ENCODE measurements around the gene CTNNA1.

Gene CTNNA1

DNA sequence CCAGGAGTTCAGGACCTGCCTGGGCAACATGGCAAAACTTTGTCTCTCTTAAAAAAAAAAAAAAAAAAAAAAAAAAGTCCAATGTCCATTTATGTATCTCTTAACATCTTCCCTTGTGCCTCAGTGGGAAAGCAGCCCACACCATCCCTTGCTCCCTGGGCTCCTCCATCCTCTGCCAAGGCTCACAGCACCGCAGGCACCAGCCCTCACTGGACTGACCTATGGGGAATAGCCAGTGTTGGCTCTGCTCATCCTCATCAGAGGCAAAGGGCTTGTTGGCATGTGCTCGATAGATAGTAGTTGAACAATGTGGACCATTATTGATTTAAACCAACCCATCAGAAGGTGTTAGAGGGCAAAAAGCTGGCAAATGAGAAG lies 183.7 kb downstream of the CTNNA1 start:
- Histone ChIP-seq H3K4me1 (ENCODE audit: control insufficient read depth, insufficient read depth, low read length, unreplicated experiment) (no peaks in the 10 kb centered on the region), H3K27me3 (ENCODE audit: insufficient read depth, low read length) (no peaks in the 10 kb centered on the region), H3K4me3 (ENCODE audit: low read depth, low read length) (no peak overlapping the region), H2AFZ (ENCODE audit: low read length, unreplicated experiment) (no peak overlapping the region), H3K79me2 (ENCODE audit: control insufficient read depth, insufficient read depth, low read length, unreplicated experiment) (no peaks in the 10 kb centered on the region), H3K27ac (ENCODE audit: low read depth, low read length) (no peak overlapping the region), H3K36me3 (ENCODE audit: insufficient read depth, low read length) (peaks cover 13% of the 10 kb centered on the region; the same call in 1 of the 2 replicates)

- H2AFZ ChIP-seq (ENCODE audit: low read length, unreplicated experiment) = no peak overlapping the region
- no peaks in the 10 kb centered on the region for H3K79me2 ChIP-seq (ENCODE audit: control insufficient read depth, insufficient read depth, low read length, unreplicated experiment)
- H3K4me1 ChIP-seq (ENCODE audit: control insufficient read depth, insufficient read depth, low read length, unreplicated experiment) = no peaks in the 10 kb centered on the region
- no peaks in the 10 kb centered on the region for H3K27me3 ChIP-seq (ENCODE audit: insufficient read depth, low read length)
- H3K4me3 ChIP-seq (ENCODE audit: low read depth, low read length) = no peak overlapping the region
- H3K36me3 ChIP-seq (ENCODE audit: insufficient read depth, low read length) = peaks cover 9% of the 10 kb centered on the region; the same call in 1 of the 2 replicates
- H3K27ac ChIP-seq (ENCODE audit: low read depth, low read length) = no peak overlapping the region
Observed at GRCh38 chr5:138937392-138938387, 184.5 kb downstream of the CTNNA1 start.

DNA sequence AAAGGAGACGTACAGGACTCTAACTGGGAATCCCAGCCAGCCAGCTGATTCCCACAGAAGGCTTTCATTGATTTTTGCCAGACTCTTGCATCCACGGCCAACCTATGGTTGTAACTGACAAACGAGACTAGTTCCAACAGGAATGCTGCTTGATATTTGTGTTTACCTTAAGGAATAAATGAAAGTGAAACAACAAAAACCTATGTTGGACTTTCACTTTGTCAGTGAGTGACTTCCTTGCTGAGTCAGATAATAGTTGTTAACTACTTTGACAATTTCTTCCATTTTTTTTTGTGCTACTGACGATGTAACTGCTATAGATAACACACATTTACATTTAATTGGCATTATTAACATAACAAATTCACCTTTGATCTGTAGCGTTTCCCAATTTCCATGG lies 185.3 kb downstream of the CTNNA1 start:
- Histone ChIP-seq H3K36me3 (ENCODE audit: insufficient read depth, low read length) (peaks cover 9% of the 10 kb centered on the region; the same call in 1 of the 2 replicates), H3K4me1 (ENCODE audit: control insufficient read depth, insufficient read depth, low read length, unreplicated experiment) (no peaks in the 10 kb centered on the region), H2AFZ (ENCODE audit: low read length, unreplicated experiment) (no peak overlapping the region), H3K27ac (ENCODE audit: low read depth, low read length) (no peak overlapping the region), H3K79me2 (ENCODE audit: control insufficient read depth, insufficient read depth, low read length, unreplicated experiment) (no peaks in the 10 kb centered on the region), H3K4me3 (ENCODE audit: low read depth, low read length) (no peak overlapping the region), H3K27me3 (ENCODE audit: insufficient read depth, low read length) (no peaks in the 10 kb centered on the region)

GRCh38 chr5:138942066-138942465 lies 188.8 kb downstream of the CTNNA1 start:
- Histone ChIP-seq H3K4me1 (ENCODE audit: control insufficient read depth, insufficient read depth, low read length, unreplicated experiment) (no peaks in the 10 kb centered on the region), H3K4me3 (ENCODE audit: low read depth, low read length) (no peak overlapping the region), H3K36me3 (ENCODE audit: insufficient read depth, low read length) (no peaks in the 10 kb centered on the region), H3K79me2 (ENCODE audit: control insufficient read depth, insufficient read depth, low read length, unreplicated experiment) (no peaks in the 10 kb centered on the region), H3K27me3 (ENCODE audit: insufficient read depth, low read length) (no peaks in the 10 kb centered on the region), H3K27ac (ENCODE audit: low read depth, low read length) (no peak overlapping the region), H2AFZ (ENCODE audit: low read length, unreplicated experiment) (no peak overlapping the region)

DNA sequence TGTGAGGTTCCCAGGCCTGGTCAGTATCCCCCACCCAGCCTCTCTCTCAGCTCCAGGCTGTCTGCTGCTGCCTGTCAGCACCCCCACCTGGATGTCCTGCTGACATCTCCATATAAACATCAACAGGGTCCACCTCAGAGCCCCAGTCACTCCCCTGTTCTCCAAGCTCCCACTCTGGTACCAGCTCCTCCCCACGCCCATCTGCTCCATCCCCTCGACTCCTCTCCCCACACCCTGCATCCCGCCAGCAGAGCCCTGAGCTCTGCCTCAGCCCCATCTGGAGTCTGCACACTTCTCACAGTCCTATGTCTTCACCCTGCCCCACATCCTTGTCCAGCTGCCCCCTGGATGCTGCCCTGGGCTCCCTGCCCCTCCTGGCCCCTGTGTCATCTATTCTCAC lies 189.6 kb downstream of the CTNNA1 start:
- no peaks in the 10 kb centered on the region for H3K4me1 ChIP-seq (ENCODE audit: control insufficient read depth, insufficient read depth, low read length, unreplicated experiment)
- no peak overlapping the region for H3K27ac ChIP-seq (ENCODE audit: low read depth, low read length)
- no peaks in the 10 kb centered on the region for H3K27me3 ChIP-seq (ENCODE audit: insufficient read depth, low read length)
- H3K79me2 ChIP-seq (ENCODE audit: control insufficient read depth, insufficient read depth, low read length, unreplicated experiment) = no peaks in the 10 kb centered on the region
- no peak overlapping the region for H3K4me3 ChIP-seq (ENCODE audit: low read depth, low read length)
- H2AFZ ChIP-seq (ENCODE audit: low read length, unreplicated experiment) = no peak overlapping the region
- no peaks in the 10 kb centered on the region for H3K36me3 ChIP-seq (ENCODE audit: insufficient read depth, low read length)

DNA sequence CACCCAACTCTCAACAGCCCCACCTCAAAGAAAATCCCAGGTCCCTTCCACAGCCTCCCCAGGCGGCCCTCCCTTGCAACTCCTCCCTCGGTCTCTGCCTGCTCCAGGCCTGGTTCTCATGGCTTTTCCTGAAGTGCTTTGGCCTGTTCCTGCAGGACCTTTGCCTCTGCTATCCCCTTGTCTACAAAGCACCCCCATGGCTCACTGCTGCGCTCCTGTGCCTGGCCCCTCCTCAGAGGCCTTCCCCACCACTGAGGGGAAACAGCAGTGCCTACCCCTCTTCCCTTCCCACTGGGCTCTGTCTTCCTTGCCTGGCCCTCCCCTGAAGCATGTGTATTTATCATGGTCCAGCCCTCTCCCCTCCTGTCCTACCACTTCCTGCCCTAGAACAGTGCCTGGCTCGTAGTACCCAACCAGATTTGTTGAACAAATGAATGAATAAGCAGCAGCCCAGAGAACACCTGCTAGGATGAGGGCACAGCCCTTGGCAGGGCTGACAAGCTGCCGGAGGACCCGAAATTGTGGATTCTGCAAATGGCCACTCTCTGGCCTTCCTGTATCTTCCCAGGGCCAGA lies 190.5 kb downstream of the CTNNA1 start:
- H3K27me3 ChIP-seq (ENCODE audit: insufficient read depth, low read length) = no peaks in the 10 kb centered on the region
- H3K27ac ChIP-seq (ENCODE audit: low read depth, low read length) = no peak overlapping the region
- no peaks in the 10 kb centered on the region for H3K36me3 ChIP-seq (ENCODE audit: insufficient read depth, low read length)
- H2AFZ ChIP-seq (ENCODE audit: low read length, unreplicated experiment) = no peak overlapping the region
- H3K79me2 ChIP-seq (ENCODE audit: control insufficient read depth, insufficient read depth, low read length, unreplicated experiment) = no peaks in the 10 kb centered on the region
- H3K4me3 ChIP-seq (ENCODE audit: low read depth, low read length) = no peak overlapping the region
- H3K4me1 ChIP-seq (ENCODE audit: control insufficient read depth, insufficient read depth, low read length, unreplicated experiment) = no peaks in the 10 kb centered on the region

GRCh38 chr5:138944527-138945322 lies 191.5 kb downstream of the CTNNA1 start:
- Histone ChIP-seq H3K36me3 (ENCODE audit: insufficient read depth, low read length) (no peaks in the 10 kb centered on the region), H3K27ac (ENCODE audit: low read depth, low read length) (no peak overlapping the region), H2AFZ (ENCODE audit: low read length, unreplicated experiment) (no peak overlapping the region), H3K4me1 (ENCODE audit: control insufficient read depth, insufficient read depth, low read length, unreplicated experiment) (no peaks in the 10 kb centered on the region), H3K27me3 (ENCODE audit: insufficient read depth, low read length) (no peaks in the 10 kb centered on the region), H3K79me2 (ENCODE audit: control insufficient read depth, insufficient read depth, low read length, unreplicated experiment) (no peaks in the 10 kb centered on the region), H3K4me3 (ENCODE audit: low read depth, low read length) (no peak overlapping the region)

DNA sequence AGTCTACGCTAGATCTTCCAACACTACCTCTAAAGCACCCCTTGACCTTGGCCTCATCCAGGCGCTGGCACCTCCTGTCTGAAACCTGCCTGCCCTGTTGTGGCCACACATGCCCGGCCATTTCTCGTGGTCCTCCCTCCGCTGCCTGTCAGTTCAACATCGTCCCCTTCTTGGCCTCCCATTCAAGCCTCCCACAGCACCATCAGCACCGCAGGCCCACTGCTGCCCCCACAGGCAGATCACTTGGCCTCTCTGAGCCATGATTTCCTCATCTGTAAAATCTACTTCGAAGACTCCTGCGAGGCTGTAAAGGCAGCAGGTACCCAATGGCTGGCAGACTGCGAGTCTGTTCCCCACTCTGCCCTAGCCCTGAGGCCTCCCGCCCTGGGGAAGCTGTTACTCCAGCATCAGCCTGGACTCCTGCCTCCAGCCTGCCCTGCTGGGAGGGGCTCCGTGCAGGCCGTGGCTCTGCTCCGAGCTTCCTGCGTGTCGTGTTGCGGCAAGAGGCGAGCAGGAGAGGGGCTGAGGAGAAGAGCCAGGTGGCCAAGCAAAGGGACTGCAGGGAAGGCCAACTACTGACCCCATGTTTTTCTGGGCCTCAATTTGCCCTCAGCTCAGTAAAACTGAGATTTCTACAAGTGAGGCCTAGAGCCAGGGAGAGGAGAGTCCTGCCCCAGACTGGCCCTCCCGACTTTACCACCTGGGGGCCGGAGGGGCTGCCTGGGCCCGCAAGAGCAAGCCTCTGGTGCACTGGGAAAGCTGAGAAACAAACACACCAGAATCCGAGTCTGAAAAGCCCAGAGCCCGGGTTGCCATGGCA lies 192.4 kb downstream of the CTNNA1 start:
- Histone ChIP-seq H3K4me3 (ENCODE audit: low read depth, low read length) (no peak overlapping the region), H3K27ac (ENCODE audit: low read depth, low read length) (no peak overlapping the region), H3K4me1 (ENCODE audit: control insufficient read depth, insufficient read depth, low read length, unreplicated experiment) (no peaks in the 10 kb centered on the region), H3K27me3 (ENCODE audit: insufficient read depth, low read length) (no peaks in the 10 kb centered on the region), H2AFZ (ENCODE audit: low read length, unreplicated experiment) (no peak overlapping the region), H3K36me3 (ENCODE audit: insufficient read depth, low read length) (no peaks in the 10 kb centered on the region), H3K79me2 (ENCODE audit: control insufficient read depth, insufficient read depth, low read length, unreplicated experiment) (no peaks in the 10 kb centered on the region)

- Histone ChIP-seq H3K79me2 (ENCODE audit: control insufficient read depth, insufficient read depth, low read length, unreplicated experiment) (no peaks in the 10 kb centered on the region), H3K4me3 (ENCODE audit: low read depth, low read length) (no peak overlapping the region), H3K27me3 (ENCODE audit: insufficient read depth, low read length) (no peaks in the 10 kb centered on the region), H3K36me3 (ENCODE audit: insufficient read depth, low read length) (no peaks in the 10 kb centered on the region), H3K27ac (ENCODE audit: low read depth, low read length) (no peak overlapping the region), H2AFZ (ENCODE audit: low read length, unreplicated experiment) (no peak overlapping the region), H3K4me1 (ENCODE audit: control insufficient read depth, insufficient read depth, low read length, unreplicated experiment) (no peaks in the 10 kb centered on the region)
Observed at GRCh38 chr5:138946241-138946623, 193.0 kb downstream of the CTNNA1 start.
